Measurements from ENCODE around the gene TUB. TPM values are rescaled to one million over a fixed set of nuclear protein-coding genes. Genes with fewer than 3 reads are reported as not detected.

TUB gene
- total and polyA plus RNA-seq, 2 donors (not counting 1 experiment from before 2014, with no cell fraction given) = 9.6 to 10.4 TPM

DNA sequence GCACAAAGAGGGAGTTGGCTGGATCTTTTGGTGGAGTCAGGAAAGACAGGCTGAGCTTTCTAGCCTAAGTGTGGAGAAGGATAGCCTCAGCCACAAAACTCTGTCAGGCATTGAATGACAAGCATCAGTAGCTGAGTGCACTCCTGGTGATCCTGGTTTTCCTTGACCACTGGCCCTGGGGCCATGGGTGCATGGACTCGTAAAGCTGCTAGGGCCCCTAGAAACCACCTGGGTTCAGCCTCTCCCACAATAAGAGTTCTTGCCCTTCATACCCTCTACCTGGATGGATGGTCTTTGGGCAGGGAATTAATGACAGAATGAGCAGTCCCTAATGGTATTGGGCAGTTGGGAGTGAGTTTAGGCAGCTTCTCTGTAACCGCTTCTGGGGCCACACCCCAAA lies 22.9 kb downstream of the TUB start:
- H3K4me2 ChIP-seq (ENCODE audit: extremely low read depth, insufficient read depth, low read length) = no peak overlapping the region
- TF ChIP-seq, protein P1, sequence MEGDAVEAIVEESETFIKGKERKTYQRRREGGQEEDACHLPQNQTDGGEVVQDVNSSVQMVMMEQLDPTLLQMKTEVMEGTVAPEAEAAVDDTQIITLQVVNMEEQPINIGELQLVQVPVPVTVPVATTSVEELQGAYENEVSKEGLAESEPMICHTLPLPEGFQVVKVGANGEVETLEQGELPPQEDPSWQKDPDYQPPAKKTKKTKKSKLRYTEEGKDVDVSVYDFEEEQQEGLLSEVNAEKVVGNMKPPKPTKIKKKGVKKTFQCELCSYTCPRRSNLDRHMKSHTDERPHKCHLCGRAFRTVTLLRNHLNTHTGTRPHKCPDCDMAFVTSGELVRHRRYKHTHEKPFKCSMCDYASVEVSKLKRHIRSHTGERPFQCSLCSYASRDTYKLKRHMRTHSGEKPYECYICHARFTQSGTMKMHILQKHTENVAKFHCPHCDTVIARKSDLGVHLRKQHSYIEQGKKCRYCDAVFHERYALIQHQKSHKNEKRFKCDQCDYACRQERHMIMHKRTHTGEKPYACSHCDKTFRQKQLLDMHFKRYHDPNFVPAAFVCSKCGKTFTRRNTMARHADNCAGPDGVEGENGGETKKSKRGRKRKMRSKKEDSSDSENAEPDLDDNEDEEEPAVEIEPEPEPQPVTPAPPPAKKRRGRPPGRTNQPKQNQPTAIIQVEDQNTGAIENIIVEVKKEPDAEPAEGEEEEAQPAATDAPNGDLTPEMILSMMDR (conservative IDR thresholded peaks at IDR 0.05 in 1 of 2, IDR thresholded peaks at IDR 0.05 in 1 of 2; ENCODE audit: low read depth in 1 of 2, low read length in 2 of 2) = no peak
- DNase-seq (ENCODE audit: low read depth in 2 of 2) = no peak
- peaks cover under 1% of the 10 kb centered on the region for H3K4me1 ChIP-seq (ENCODE audit: control insufficient read depth, extremely low read depth, insufficient read depth, low read length)
- no peaks in the 10 kb centered on the region for H3K27me3 ChIP-seq (ENCODE audit: control insufficient read depth, insufficient read depth, low read length)
- no peaks in the 10 kb centered on the region for H3K79me2 ChIP-seq (ENCODE audit: control insufficient read depth, insufficient read depth, low read length)
- H3K9ac ChIP-seq (ENCODE audit: insufficient read depth, low read length) = no peak overlapping the region
- no peaks in the 10 kb centered on the region for H4K20me1 ChIP-seq (ENCODE audit: control insufficient read depth, extremely low read depth, insufficient read depth, low read length)
- H3K4me3 ChIP-seq (replicated peaks in 1 of 4; ENCODE audit: control extremely low read depth in 1 of 4, insufficient read depth in 1 of 4, low read depth in 3 of 4, low read length in 4 of 4) = no peak overlapping the region
- H3K36me3 ChIP-seq (ENCODE audit: control insufficient read depth, insufficient read depth, low read length) = peaks cover 1% of the 10 kb centered on the region
- no peak overlapping the region for H2AFZ ChIP-seq (ENCODE audit: low read length)
- no peak overlapping the region for H3K27ac ChIP-seq (ENCODE audit: insufficient read depth, low read length)
- no peaks in the 10 kb centered on the region for H3K9me3 ChIP-seq (ENCODE audit: control insufficient read depth, insufficient read depth, low read depth, low read length)

DNA sequence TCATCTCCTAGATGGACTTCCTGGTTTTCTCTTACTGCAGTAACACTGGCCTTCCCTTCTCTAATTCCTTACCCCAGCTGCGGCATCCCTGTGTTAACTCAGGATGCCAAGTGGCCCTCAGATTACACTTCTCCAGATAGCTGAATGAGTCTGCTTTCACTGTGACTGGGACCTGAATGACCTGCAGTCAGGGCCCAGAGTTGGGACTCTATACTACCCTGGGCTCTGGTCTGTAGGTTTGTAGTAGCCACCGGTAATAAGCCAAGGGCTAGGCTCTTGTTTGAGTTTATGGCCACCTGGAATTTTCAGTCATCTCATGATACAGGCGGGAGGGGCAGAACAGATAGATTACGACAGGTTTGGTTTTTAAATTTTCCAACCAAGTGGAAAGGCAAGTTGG lies 24.1 kb downstream of the TUB start:
- H3K79me2 ChIP-seq (ENCODE audit: control insufficient read depth, insufficient read depth, low read length) = no peaks in the 10 kb centered on the region
- no peak for DNase-seq (ENCODE audit: low read depth in 2 of 2)
- no peaks in the 10 kb centered on the region for H3K27me3 ChIP-seq (ENCODE audit: control insufficient read depth, insufficient read depth, low read length)
- H3K36me3 ChIP-seq (ENCODE audit: control insufficient read depth, insufficient read depth, low read length) = peaks cover 1% of the 10 kb centered on the region
- H3K27ac ChIP-seq (ENCODE audit: insufficient read depth, low read length) = no peak overlapping the region
- H3K4me1 ChIP-seq (ENCODE audit: control insufficient read depth, extremely low read depth, insufficient read depth, low read length) = no peaks in the 10 kb centered on the region
- no peak overlapping the region for H3K9ac ChIP-seq (ENCODE audit: insufficient read depth, low read length)
- no peaks in the 10 kb centered on the region for H3K9me3 ChIP-seq (ENCODE audit: control insufficient read depth, insufficient read depth, low read depth, low read length)
- H4K20me1 ChIP-seq (ENCODE audit: control insufficient read depth, extremely low read depth, insufficient read depth, low read length) = no peaks in the 10 kb centered on the region
- H3K4me2 ChIP-seq (ENCODE audit: extremely low read depth, insufficient read depth, low read length) = no peak overlapping the region
- H3K4me3 ChIP-seq (replicated peaks in 1 of 4; ENCODE audit: control extremely low read depth in 1 of 4, insufficient read depth in 1 of 4, low read depth in 3 of 4, low read length in 4 of 4) = no peak overlapping the region
- H2AFZ ChIP-seq (ENCODE audit: low read length) = no peak overlapping the region
- TF ChIP-seq, protein P1 (conservative IDR thresholded peaks at IDR 0.05 in 1 of 2, IDR thresholded peaks at IDR 0.05 in 1 of 2; ENCODE audit: low read depth in 1 of 2, low read length in 2 of 2) = no peak
- no peak for TF ChIP-seq EZH2 (IDR thresholded peaks at IDR 0.05; ENCODE audit: low read length, missing control alignments)

- DNase-seq (ENCODE audit: low read depth in 2 of 2) = no peak
Measured at GRCh38 chr11:8105666-8106065, 24.7 kb downstream of the TUB start.

More at GRCh38 chr11:8105666-8106065, 24.7 kb downstream of the TUB start:
- peaks cover 1% of the 10 kb centered on the region for H3K36me3 ChIP-seq (ENCODE audit: control insufficient read depth, insufficient read depth, low read length)
- TF ChIP-seq EZH2 (IDR thresholded peaks at IDR 0.05; ENCODE audit: low read length, missing control alignments) = no peak
- TF ChIP-seq, protein P1 (conservative IDR thresholded peaks at IDR 0.05 in 1 of 2, IDR thresholded peaks at IDR 0.05 in 1 of 2; ENCODE audit: low read depth in 1 of 2, low read length in 2 of 2) = no peak
- no peak overlapping the region for H3K4me2 ChIP-seq (ENCODE audit: extremely low read depth, insufficient read depth, low read length)
- no peaks in the 10 kb centered on the region for H3K4me1 ChIP-seq (ENCODE audit: control insufficient read depth, extremely low read depth, insufficient read depth, low read length)
- H2AFZ ChIP-seq (ENCODE audit: low read length) = no peak overlapping the region
- H3K9me3 ChIP-seq (ENCODE audit: control insufficient read depth, insufficient read depth, low read depth, low read length) = no peaks in the 10 kb centered on the region
- H3K79me2 ChIP-seq (ENCODE audit: control insufficient read depth, insufficient read depth, low read length) = no peaks in the 10 kb centered on the region
- H3K27me3 ChIP-seq (ENCODE audit: control insufficient read depth, insufficient read depth, low read length) = peaks cover 2% of the 10 kb centered on the region
- H4K20me1 ChIP-seq (ENCODE audit: control insufficient read depth, extremely low read depth, insufficient read depth, low read length) = no peaks in the 10 kb centered on the region
- no peak overlapping the region for H3K27ac ChIP-seq (ENCODE audit: insufficient read depth, low read length)
- H3K4me3 ChIP-seq (replicated peaks in 1 of 4; ENCODE audit: control extremely low read depth in 1 of 4, insufficient read depth in 1 of 4, low read depth in 3 of 4, low read length in 4 of 4) = no peak overlapping the region
- no peak overlapping the region for H3K9ac ChIP-seq (ENCODE audit: insufficient read depth, low read length)

All from fibroblast of lung (primary cell).